B cell (primary cell): ENCODE data around the gene HOXA4. TPM values are rescaled to one million over a fixed set of nuclear protein-coding genes. Genes with fewer than 3 reads are reported as not detected.

Experiments
- ATAC-seq: fragments of 200-7000 bp; cut with Tn5 transposase; one replicate; pipeline ENCODE4 v1.10.0; 2021; ENCODE audit warnings: low read depth, mild to moderate bottlenecking, moderate number of reproducible peaks, moderate library complexity
- CTCF ChIA-PET: fragments of 350-600 bp; sonication (Branson Sonifier 250); formaldehyde crosslinking; loops from one replicate; lab custom pipeline; 2021; ENCODE audit warnings: antibody characterized with exemption, inconsistent platforms; lab: Charles Lee
- POLR2A ChIA-PET: fragments of 350-600 bp; sonication (Branson Sonifier 250); formaldehyde crosslinking; loops from one replicate; lab custom pipeline; 2021; ENCODE audit warnings: antibody characterized with exemption; lab: Charles Lee
- DNase-seq: peaks from one replicate; pipeline ENCODE4 v3.0.0; 2013
- H2AFZ ChIP-seq: 2 replicates; pipeline ENCODE4 v1.6.1; 2012; ENCODE audit warnings: mild to moderate bottlenecking, low read depth, low read length; ENCODE audit not compliant: insufficient read depth, poor library complexity, severe bottlenecking
- H3K27ac ChIP-seq, 2 donors: 1 replicate in 1 of 2; 2 replicates in 1 of 2; pipeline ENCODE4 v1.5.1; 2012 to 2013; ENCODE audit warnings: low read length in 2 of 2, mild to moderate bottlenecking in 2 of 2, moderate library complexity in 1 of 2
- H3K27me3 ChIP-seq, 4 experiments: fragments of 200-600 bp in 1 of 4; sonication (generic) in 1 of 4; replicated peaks in 1 of 4; 1 replicate in 2 of 4; 2 replicates in 2 of 4; pipeline versions ENCODE4 v1.6.1 to v1.7.0; 2013 to 2016; ENCODE audit warnings: low read length in 3 of 4, mild to moderate bottlenecking in 2 of 4, mixed read lengths in 1 of 4, moderate library complexity in 1 of 4; ENCODE audit not compliant: insufficient read depth in 4 of 4, control insufficient read depth in 3 of 4; ENCODE audit errors: control extremely low read depth in 1 of 4
- H3K36me3 ChIP-seq, 2 experiments: replicated peaks in 1 of 2; 1 replicate in 1 of 2; 2 replicates in 1 of 2; pipeline versions ENCODE4 v1.6.1 to v1.7.1; 2013; ENCODE audit warnings: low read length in 1 of 2; ENCODE audit not compliant: insufficient read depth in 2 of 2, control insufficient read depth in 1 of 2; ENCODE audit errors: control extremely low read depth in 1 of 2, extremely low read depth in 1 of 2
- H3K4me1 ChIP-seq, 2 donors: fragments of 200-600 bp in 1 of 2; sonication (generic) in 1 of 2; 1 replicate in 1 of 2; 2 replicates in 1 of 2; pipeline versions ENCODE4 v1.5.1 to v1.6.1; 2013 to 2017; ENCODE audit warnings: low read length in 2 of 2; ENCODE audit not compliant: control insufficient read depth in 2 of 2, insufficient read depth in 2 of 2
- H3K4me2 ChIP-seq: replicated peaks from 2 replicates; pipeline ENCODE3; 2012; ENCODE audit warnings: mild to moderate bottlenecking, low read depth, low read length; ENCODE audit not compliant: poor library complexity, severe bottlenecking
- H3K4me3 ChIP-seq, 5 experiments: fragments of 200-600 bp in 1 of 5; sonication (generic) in 1 of 5; 1 replicate in 3 of 5; 2 replicates in 2 of 5; pipeline versions ENCODE4 v1.5.1 to v1.7.0; 2011 to 2016; ENCODE audit warnings: low read length in 4 of 5, mild to moderate bottlenecking in 4 of 5, low read depth in 2 of 5, control low read depth in 1 of 5, moderate library complexity in 1 of 5; ENCODE audit not compliant: insufficient read depth in 1 of 5; ENCODE audit errors: control extremely low read depth in 1 of 5, extremely low read depth in 1 of 5
- H3K79me2 ChIP-seq: fragments of 200-600 bp; sonication (generic); one replicate; pipeline ENCODE4 v1.6.0; 2016; ENCODE audit warnings: low read length; ENCODE audit not compliant: control insufficient read depth, insufficient read depth
- H3K9ac ChIP-seq: fragments of 200-600 bp; sonication (generic); 2 replicates; pipeline ENCODE4 v1.6.1; 2017; ENCODE audit warnings: mild to moderate bottlenecking, low read length, moderate library complexity
- H3K9me3 ChIP-seq, 3 donors: one replicate each; pipeline versions ENCODE4 v1.6.1 to v1.7.1; 2013; ENCODE audit warnings: low read length in 2 of 3; ENCODE audit not compliant: control insufficient read depth in 2 of 3, insufficient read depth in 1 of 3; ENCODE audit errors: control extremely low read depth in 1 of 3
- H4K20me1 ChIP-seq: 2 replicates; pipeline ENCODE4 v1.6.0; 2012; ENCODE audit warnings: mild to moderate bottlenecking, low read length; ENCODE audit not compliant: insufficient read depth, control insufficient read depth, poor library complexity, severe bottlenecking
- H3K27ac Mint-ChIP-seq: one replicate; pipeline ENCODE4 v1.8.0; 2021; ENCODE audit warnings: mixed read lengths
- H3K27me3 Mint-ChIP-seq: one replicate; pipeline ENCODE4 v1.8.0; 2021; ENCODE audit warnings: mixed read lengths
- H3K4me1 Mint-ChIP-seq: one replicate; pipeline ENCODE4 v1.8.0; 2021; ENCODE audit warnings: mixed read lengths
- H3K4me3 Mint-ChIP-seq: one replicate; pipeline ENCODE4 v1.8.0; 2021; ENCODE audit warnings: mixed read lengths
- H3K9me3 Mint-ChIP-seq: one replicate; pipeline ENCODE4 v1.8.0; 2022; ENCODE audit warnings: mixed read lengths; ENCODE audit not compliant: insufficient read depth
- CTCF ChIP-seq: fragments of 200-600 bp; IDR thresholded peaks from one replicate; pipeline ENCODE4 v1.8.0; 2022; ENCODE audit warnings: antibody characterized with exemption, mild to moderate bottlenecking
- EZH2 ChIP-seq: IDR thresholded peaks from 2 replicates; pipeline ENCODE4 v1.6.1; 2012; ENCODE audit warnings: borderline replicate concordance, low read depth, mild to moderate bottlenecking, moderate library complexity, low read length; ENCODE audit not compliant: insufficient read depth, poor library complexity, severe bottlenecking
- WGBS: methylation state at CpG from one replicate; pipeline ENCODE4 v1.1.5; 2013; ENCODE audit warnings: missing lambda C conversion rate; ENCODE audit not compliant: insufficient coverage; 5-methylcytosine and 5-hydroxymethylcytosine counted together
- intact Hi-C: fragments of 100-400 bp; cut with micrococcal nuclease; formaldehyde crosslinking; loops from one replicate; pipeline ENCODE4 v1.10.0; 2022
- polyA plus RNA-seq: library from polyadenylated mRNA; depleted of rRNA; stranded (reverse); fragments of >200 nt; gene quantifications from 2 replicates; pipeline ENCODE4 v1.2.3, GENCODE V29; 2012
- total RNA-seq, 2 donors: library from RNA; stranded (reverse); fragments of 120-200 nt in 1 of 2; gene quantifications; 1 replicate in 1 of 2; 2 replicates in 1 of 2; pipeline versions ENCODE4 v1.2.3 to v1.2.4, GENCODE V29; 2013 to 2022

HOXA4 gene
- total and polyA plus RNA-seq, 2 donors (not counting 1 experiment from before 2014, with no cell fraction given) = 0.30 TPM; not detected in 1

DNA sequence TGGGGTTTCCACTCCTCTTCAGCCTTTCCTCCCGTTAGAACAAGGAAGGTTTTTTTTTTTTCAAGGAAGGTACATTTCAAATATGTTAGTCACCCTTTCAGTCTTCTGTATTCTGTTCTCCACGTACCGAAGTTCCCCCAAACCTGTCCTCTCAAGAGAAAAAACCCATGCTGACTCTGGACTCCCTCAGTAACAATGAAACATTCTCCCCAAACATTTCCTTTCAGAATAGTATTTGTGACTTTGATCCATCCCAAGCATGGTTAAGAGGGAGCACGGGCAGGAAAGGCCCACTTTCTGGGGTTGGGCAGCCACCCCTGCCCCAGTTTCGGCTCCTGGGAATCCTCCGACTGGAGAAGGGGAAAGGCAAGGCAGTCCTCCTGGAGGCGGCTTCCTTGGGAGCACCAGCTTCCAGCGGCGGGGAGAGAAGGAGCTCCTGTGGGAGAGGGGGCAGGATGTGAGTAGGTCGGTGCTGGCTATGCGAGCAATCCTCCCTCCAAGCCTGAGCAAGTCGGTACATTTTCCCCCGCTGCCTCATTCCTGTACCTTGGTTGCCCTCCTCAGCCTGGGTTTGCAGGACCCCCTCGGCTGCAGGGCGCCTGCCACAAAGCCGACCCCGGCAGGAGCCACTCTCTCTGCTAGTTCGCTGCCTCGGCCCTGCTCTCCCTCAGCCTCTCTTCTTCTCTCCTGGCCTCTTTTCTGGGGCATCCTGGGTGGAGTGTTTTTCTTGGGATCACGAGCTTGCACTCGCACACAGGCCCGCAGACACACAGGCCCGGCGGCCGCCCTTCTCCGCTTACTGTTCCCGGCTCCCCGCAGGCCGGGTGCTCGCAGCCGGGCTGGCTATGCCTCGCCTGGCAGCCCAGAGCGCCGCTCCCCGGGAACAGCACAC lies 32.6 kb downstream of the HOXA4 start:
- peaks cover 44 to 49% of the 10 kb centered on the region in 2 donors for H3K4me1 ChIP-seq
- Mint-ChIP-seq H3K27ac (no peak overlapping the region), H3K4me3 (peak overlapping the region; percentile 88), H3K27me3 (peaks cover 61% of the 10 kb centered on the region), H3K9me3 (no peaks in the 10 kb centered on the region), H3K4me1 (peaks cover 44% of the 10 kb centered on the region)
- TF ChIP-seq CTCF (no peak), EZH2 (no peak)
- ATAC-seq = no peak
- H3K9me3 ChIP-seq = peaks cover 0 to 28% (median 0%) of the 10 kb centered on the region in 3 donors
- peak overlapping the region; percentile 97 for H3K4me2 ChIP-seq
- WGBS = 34% methylated on average over 31 of the region's 35 CpGs
- H3K9ac ChIP-seq = peak overlapping the region; percentile 91
- peak; percentile 21 for DNase-seq
- CTCF ChIA-PET = interaction anchor here (1.1 to 1.5 kb wide), 2 partner anchors 51 to 53 kb away, joined by 3 to 4 read pairs; no protein-coding TSS in a partner anchor
- no peaks in the 10 kb centered on the region for H3K36me3 ChIP-seq
- POLR2A ChIA-PET = interaction anchor here (0.7 kb wide), 1 partner anchor 1459 kb away, joined by 11 read pairs; no protein-coding TSS in a partner anchor
- peaks cover 12% of the 10 kb centered on the region for H4K20me1 ChIP-seq
- intact Hi-C loops = loop anchor here (2.0 to 5.0 kb wide), 4 partner anchors 233 to 1236 kb away; partner anchors contain the start of gene SKAP2
- peak overlapping the region in 1 of 5 experiments; percentile 77 for H3K4me3 ChIP-seq
- no peak overlapping the region for H3K27ac ChIP-seq
- H2AFZ ChIP-seq = no peak overlapping the region
- no peaks in the 10 kb centered on the region for H3K79me2 ChIP-seq
- H3K27me3 ChIP-seq = peaks cover 0 to 81% (median 55%) of the 10 kb centered on the region in 4 experiments
